GM19468 (cell line): ENCODE data around the gene KIF18A.

Source experiments
- ATAC-seq: cut with Tn5 transposase; IDR thresholded peaks from one replicate; pipeline ENCODE4 v1.9.1; 2021; ENCODE audit warnings: mild to moderate bottlenecking, moderate library complexity, moderate number of reproducible peaks; ENCODE audit not compliant: unreplicated experiment; ENCODE audit errors: extremely low read depth

Gene KIF18A

GRCh38 chr11:27972522-27973170 is 135.3 kb downstream of the KIF18A start:
- no peak for ATAC-seq

DNA sequence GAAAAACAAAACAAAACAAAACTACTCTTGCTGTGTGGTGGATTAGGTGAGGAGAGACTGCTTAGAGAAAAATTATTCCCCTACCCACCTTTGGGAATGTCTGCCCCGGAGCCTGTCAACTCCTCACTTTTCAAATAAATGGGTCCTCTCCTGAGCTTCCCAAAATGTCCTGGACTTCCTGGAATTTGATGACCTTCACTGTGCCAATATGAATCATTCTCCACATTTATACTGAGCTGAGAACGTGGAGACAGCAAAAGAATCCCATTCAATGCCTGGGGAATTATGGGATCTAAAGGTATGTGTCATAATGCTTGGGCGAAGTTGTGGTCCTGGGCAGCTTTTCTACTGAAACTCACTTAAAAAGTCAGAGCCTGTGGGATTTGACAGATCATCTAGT is 136.8 kb downstream of the KIF18A start:
- ATAC-seq, result no peak
